HT1080 (cell line): ENCODE results near the gene MCTP1. TPM values are rescaled to one million over a fixed set of nuclear protein-coding genes. Genes with fewer than 3 reads are reported as not detected.

Experiments used
- DNase-seq: peaks from one replicate; pipeline ENCODE4 v3.0.0-alpha.2; 2015; ENCODE audit warnings: low read depth
- small RNA-seq: library from RNA; depleted of rRNA; stranded (forward); fragments of <200 nt; gene quantifications from one replicate; pipeline ENCODE3, GENCODE V24; 2014
- total RNA-seq: library from RNA; depleted of rRNA; stranded (reverse); fragments of >200 nt; shearing (Covaris generic); gene quantifications from 2 replicates; pipeline ENCODE4 v1.2.3, GENCODE V29; 2014; rRNA removed

The MCTP1 gene
- total RNA-seq, 1 experiment from 2014 or later: 13.9 TPM

GRCh38 chr5:94667937-94668336 is 617.0 kb downstream of the MCTP1 start:
- no peak for DNase-seq

GRCh38 chr5:94661086-94661485 is 623.8 kb downstream of the MCTP1 start:
- DNase-seq: no peak

- DNase-seq: no peak
These were observed 624.4 kb downstream of the MCTP1 start for GRCh38 chr5:94660506-94660905.

GRCh38 chr5:94658272-94658671 is 626.6 kb downstream of the MCTP1 start:
- no peak for DNase-seq

Small RNAs within 50 kb of the gene (small RNA-seq; reads per million reads assigned to genes)
- gene RF02271: not detected

Other genes with a start within 250 kb of the MCTP1 start
- gene FAM81B, start 106.3 kb upstream of the MCTP1 start, total RNA-seq: not detected in 2 replicates